Measurements from ENCODE around the gene POU2AF1.
"Not testable (repeated sequence)": the region's sequence is repeated elsewhere in the genome, so short reads cannot be mapped to it uniquely, and the experiment has no call there.

Gene POU2AF1

DNA sequence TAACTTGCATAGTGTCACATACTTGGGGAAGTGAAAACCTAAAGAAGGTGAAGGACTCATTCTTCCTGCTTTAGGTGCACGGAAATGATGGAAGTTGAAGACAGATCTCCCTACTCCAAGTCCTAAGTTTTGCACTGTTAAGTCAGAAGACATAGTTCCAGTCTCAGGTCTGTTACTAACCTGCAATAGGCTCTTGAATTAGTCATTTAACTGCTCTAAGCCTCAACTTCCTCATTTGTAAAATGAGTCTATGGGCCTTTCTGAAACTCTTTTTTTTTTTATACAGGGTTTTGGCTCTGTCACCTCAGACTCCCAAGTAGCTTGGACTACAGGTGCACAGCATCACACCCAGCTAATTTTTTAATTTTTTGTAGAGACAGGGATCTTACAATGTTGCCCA, 30.8 kb upstream of the POU2AF1 start:
- DNase-seq (ENCODE audit: low read depth in 1 of 2, low spot score in 1 of 2): no peak

DNA sequence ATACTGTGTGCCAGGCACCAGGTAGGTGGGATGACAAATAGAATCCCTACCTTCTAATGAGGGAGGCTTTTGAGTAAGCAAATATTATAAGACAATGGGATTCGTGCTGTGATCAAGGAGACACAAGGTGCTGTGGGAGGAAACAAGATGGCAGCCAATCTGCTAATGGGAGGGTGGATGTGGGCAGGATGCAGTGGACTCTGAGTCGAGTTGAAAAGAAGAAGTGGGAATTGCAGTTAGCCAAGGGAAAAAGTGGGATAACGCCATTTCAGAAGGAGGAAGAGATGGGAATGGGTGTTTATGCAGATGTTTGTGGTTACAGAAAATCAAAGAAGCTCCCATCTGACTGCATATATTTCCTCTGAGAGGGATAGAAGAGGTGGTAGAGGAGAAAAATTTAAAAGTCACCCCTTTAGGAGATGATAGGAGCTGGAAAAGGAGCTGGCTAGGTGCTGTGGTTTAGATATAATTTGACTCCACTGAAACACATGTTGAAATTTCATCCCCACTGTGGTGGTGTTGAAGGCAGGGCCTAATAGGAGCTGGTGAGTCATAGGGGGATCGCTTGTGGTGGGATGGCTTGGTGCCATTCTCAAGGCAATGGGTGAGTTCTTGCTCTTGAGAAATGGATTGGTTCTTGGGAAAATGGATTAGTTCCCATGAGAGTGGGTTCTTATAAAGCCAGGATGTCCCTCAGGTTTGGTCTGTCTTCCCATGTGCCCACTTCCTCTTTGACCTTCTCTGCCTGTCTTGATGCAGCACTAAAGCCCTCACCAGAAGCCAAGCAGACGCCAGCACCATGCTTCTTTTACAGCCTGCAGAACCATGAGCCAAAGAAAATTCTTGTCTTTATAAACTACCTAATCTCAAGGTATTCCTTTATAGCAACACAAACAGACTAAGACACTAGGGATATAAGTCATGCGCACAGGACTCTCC, 30.0 kb upstream of the POU2AF1 start:
- no peak for DNase-seq (ENCODE audit: low read depth in 1 of 2, low spot score in 1 of 2)

DNA sequence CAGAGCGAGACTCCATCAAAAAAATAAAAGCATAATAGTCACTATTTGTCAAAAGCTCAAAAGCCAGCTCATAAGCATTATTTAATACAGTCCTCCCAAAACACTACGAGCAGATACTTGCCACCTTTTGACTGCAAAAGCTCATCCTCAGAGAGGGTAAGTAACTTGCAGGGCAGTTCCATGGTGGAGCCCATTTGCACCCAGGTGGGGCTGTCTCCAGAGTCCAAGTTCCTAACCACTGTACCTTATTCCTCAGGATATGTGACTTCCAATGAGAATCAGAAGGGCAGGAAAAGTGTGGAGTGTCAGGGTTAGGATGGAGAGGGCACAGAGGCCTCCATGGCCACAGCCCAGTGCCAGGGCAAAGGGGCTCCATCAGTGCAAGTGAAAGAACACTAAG, 28.6 kb upstream of the POU2AF1 start:
- no peak for DNase-seq (ENCODE audit: low read depth in 1 of 2, low spot score in 1 of 2)

DNA sequence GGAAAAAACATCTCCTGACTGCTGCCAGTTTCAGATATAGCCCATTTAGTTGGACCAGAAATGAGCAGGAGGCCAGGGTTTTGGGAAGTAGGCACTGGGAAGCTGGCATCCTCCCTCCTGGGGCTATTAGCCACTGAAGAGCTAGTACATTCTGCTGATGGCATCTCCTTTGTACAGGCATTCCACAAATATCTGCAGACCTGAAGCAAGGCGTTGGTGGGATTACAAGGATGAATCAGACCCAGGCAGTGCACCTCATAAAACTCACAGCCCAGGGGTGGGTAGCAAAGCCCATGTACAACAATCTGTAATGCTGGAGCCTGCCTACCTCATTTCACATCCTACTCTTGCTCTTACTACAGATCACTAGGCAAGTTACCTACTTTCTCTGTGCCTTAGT, 27.5 kb upstream of the POU2AF1 start:
- DNase-seq (ENCODE audit: low read depth in 1 of 2, low spot score in 1 of 2): no peak

DNA sequence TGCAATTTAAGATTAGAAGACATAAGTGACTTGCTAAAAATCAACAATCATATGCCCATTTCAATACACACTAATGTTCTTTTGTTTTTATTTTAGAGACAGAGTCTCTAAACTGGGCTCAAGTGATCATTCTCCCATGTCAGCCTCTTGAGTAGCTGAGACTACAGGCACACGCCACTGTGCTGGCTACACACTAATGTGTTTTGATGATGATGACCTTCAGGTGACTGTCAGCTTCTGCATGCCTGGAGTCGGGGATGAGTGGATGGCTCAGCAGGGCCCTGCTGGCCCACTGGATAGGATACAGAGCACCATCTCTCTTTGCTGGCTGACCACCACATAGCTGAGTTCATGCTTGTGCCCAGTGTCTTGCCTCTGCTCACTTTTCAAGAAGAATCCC, 27.0 kb upstream of the POU2AF1 start:
- DNase-seq (ENCODE audit: low read depth in 1 of 2, low spot score in 1 of 2): no peak

DNA sequence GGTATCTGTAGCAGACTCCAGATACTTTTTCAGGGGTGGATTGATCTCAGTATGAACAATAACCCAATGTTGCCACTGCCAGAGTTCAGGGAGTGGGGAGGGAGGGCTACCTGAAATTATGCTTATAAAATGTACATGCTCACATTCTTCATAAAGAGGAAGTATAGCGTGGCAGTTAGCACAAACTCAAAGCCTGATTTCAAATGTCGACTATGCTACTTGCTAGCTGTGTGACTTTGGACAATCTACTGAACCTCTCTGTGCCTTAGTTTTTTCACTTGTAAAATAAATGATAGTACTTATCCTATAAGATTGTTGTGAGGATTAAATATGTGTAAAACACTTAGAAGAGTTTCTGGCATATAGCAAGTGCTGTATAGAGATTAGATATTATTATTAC, 26.5 kb upstream of the POU2AF1 start:
- DNase-seq (ENCODE audit: low read depth in 1 of 2, low spot score in 1 of 2): no peak

DNA sequence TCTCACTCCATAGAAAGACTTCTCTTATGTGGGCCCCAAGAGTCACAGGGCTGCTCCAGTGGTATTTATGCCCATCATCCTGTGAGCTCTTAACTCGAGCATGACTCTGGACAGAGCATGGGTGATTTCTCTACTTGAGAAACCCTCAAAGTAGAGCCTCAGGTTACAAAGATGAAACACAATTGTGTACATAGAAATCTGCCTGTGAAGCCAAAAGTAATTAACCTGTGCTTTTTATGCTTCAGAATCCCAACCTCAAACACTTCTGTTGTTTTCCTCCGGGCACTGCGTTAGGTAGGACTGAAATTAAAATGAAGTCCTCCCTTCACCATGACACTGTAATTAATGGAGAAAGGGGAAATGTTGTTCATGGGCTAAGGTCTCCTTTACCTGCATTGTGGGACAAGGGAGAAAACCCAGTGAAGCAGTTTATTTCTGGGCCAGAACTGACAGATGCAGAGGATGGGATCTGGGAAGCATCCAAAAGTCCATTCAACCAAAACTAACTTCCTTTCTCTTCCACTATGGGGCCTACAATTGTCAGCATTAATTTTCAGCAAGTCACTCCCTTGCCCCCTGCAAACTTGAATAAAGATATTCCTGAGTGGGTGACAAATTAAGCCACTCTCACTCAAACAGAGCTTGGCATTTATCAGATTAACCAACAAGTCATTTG, 24.1 kb upstream of the POU2AF1 start:
- no peak for DNase-seq (ENCODE audit: low read depth in 1 of 2, low spot score in 1 of 2)

DNA sequence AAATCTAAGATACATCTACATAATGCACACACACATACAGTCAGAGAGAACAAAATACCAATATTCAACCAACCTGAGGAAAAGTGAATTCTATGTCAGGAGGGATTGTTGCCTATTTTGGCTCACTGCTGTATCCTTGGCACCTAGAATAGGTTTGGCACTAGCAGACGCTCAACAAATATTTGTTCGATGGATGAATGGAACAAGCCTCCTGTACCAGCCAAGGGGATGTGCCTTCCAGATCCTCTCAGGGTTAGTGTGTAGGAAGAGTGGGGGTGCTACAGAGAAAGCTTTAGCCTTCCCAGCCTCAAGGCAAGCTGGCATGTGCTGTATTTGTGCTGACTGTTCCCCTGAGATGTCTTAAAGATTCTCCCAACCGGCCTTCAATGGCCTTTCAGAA, 23.3 kb upstream of the POU2AF1 start:
- no peak for DNase-seq (ENCODE audit: low read depth in 1 of 2, low spot score in 1 of 2)

DNA sequence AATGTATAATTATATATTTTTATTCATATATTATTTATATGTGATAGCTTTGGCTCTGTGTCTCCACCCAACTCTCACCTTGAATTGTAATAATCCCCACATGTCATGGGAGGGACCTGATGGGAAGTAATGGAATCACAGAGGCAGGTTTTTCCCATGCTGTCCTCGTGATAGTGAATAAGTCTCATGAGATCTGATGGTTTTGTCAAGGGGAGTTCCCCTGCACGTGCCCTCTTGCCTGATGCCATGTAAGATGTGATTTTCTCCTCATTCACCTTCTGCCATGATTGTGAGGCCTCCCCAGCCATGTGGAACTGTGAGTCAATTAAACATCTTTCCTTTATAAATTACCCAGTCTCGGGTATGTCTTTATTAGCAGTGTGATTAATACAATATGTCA, 22.9 kb upstream of the POU2AF1 start:
- not testable (repeated sequence) for DNase-seq (ENCODE audit: low read depth in 1 of 2, low spot score in 1 of 2)

DNA sequence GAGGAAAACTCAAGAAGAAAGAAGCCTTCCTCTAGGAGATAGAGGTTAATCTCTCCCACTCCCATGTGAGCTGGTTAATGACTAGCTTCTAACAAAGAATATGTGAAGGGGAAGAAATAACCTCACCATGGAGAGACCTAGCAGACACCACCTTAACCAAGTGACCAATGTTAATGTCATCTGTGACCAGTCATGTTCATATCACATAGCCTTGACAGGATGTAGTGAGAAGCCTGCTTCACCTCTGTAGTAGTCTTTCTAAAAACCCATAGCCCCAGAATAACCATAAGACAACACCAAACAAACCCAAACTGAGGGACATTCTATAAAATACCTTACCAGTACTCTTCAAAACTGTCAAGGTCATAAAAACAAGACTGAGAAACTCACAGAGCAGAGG, 21.5 kb upstream of the POU2AF1 start:
- DNase-seq (ENCODE audit: low read depth in 1 of 2, low spot score in 1 of 2): no peak

DNA sequence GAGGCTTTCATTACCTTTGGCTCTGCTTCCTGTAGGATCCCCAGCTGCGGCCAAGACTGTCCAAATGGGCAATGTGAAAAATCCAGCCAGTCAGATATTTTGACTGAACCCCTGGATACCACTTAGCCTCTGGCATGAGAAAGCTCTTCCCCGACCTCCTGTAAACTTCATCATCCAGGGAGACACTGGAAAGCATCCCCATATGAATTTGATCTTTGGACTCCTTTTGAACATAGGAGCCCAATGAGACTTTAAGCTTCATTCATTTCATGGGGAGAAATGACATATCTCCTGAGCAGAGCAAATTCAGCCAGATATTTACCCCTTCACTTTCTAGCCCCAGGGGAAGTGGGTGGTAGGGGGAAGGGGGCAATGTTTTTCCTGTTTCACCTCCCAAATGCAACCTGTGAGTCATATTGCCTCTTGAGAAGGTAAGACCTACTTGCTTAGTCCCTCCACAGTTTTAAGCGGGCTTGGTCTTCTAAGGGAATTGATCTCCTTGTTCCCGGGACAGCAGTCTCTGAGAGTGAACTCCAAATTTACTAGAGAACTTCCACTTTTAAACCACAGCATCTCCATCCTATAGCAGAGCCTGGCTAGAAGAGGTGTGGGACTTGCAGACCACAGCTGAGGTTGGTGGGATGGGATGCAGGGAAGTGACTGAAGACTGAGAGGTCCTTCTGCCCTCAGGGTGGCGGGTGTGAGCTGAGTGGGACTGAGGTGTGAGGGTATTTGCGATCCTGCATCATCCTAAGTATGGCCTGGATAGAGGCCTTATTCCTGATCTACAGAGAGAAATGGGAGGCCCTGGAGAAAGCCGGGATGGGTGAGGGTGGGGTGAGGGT, 20.3 kb upstream of the POU2AF1 start:
- DNase-seq (ENCODE audit: low read depth in 1 of 2, low spot score in 1 of 2): no peak

DNA sequence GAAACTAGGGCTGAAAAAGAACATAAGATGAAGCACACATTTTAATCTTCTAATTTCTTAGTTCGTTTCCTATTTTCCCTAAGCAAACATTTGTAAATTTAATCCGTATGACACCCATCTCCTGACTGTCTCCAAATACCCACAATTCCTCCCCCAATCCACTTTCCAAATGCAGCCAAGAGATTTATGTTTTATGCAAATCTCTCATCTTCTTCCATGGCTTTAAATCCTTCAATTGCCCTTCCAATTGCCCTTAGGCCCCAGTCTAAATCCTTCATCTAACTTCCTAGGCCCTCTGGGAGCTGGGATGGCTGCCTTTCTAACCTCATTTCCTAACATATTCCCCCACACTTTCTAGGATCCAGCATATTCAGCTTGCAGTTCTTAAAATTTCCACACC, 18.0 kb upstream of the POU2AF1 start:
- DNase-seq (ENCODE audit: low read depth in 1 of 2, low spot score in 1 of 2): no peak

DNA sequence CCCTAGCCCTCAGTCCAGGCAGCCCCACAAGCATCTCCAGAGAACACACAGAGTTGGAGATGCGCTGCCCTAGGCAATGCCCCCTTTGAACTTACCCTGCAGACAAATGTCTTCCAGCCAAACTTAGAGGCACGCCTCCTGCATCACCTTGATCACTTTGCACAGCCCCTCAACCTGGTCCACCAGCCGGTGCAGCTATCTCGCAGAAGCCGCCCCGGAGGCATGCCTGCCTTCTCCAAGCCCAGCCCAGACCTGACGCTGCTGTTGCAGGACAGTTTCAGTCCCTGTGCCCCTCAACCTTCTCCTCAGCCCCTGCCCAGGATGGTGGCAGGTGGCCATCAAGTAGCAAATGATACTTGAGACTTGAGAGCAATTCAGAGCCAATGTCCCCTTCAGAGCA, 16.7 kb upstream of the POU2AF1 start:
- no peak for DNase-seq (ENCODE audit: low read depth in 1 of 2, low spot score in 1 of 2)

DNA sequence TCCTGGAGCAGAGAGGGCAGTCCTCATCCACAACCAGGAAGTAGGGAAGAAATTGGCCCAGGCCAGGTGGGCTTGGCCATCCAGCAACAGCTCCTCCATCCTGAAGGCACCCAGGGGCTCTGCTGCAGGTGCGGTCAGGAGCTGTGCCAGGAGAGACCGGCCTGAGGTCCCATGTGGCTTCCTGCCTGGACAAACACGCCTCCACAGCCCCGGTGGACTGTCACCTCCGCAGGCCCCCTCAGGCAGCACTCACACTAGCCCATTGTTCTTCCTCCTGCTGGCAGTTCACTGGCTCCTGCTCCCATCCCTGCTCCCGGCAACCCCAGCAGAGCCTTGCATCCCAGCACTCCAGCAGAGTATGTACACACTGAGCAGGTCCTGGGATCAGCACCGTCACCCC, 16.0 kb upstream of the POU2AF1 start:
- no peak for DNase-seq (ENCODE audit: low read depth in 1 of 2, low spot score in 1 of 2)

DNA sequence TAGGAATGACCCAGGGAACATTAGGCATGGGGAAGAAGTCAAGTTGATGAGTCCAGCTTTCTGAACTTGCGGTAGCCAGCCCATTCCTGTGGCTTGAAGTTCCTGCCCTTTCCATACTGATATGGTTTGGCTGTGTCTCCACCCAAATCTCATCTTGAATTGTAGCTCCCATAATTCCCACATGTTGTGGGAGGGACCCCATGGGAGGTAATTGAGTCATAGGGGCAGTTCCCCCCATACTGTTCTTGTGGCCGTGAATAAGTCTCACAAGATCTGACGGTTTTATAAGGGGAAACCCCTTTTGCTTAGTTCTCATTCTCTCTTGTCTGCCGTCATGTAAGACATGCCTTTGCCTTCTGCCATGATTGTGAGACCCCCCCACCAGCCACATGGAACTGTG, 15.1 kb upstream of the POU2AF1 start:
- not testable (repeated sequence) for DNase-seq (ENCODE audit: low read depth in 1 of 2, low spot score in 1 of 2)

DNA sequence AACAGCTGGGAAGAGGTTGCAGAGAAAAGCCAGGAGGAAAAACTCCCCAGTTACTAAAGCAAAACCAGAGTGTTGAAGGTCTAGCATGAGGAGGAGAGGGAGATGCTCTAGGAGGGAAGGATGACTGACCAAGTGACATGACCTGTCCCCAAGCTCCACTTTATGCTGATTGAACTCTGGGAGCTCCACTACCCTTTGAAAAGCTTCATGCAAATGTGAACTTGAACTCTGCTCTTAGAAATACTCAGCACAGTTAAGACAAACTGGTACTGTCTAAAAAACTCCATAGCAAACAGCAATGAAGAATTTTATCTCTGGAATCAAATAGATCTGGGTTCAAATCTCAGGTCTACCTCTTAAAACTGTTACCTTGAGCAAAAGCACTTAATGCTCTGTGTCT, 14.5 kb upstream of the POU2AF1 start:
- DNase-seq (ENCODE audit: low read depth in 1 of 2, low spot score in 1 of 2): no peak

DNA sequence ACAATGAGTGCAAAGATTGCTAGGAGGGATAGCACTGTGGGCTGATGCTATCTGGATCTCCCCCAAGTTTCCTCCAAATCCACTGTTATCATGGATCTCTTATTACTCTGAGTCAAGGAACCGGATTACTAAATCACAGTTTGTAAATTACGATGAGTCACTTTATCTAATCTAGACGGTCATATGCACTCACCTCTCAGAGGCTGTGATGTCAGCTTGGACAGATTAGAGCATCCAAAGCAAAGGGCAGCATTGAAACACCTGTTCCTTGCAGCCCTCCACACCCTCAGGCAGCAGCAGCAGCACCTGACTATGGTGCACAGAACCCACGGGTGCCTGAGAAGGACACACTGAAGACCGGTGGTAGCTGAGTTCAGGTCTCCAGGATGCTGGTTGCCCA, 14.0 kb upstream of the POU2AF1 start:
- no peak for DNase-seq (ENCODE audit: low read depth in 1 of 2, low spot score in 1 of 2)

DNA sequence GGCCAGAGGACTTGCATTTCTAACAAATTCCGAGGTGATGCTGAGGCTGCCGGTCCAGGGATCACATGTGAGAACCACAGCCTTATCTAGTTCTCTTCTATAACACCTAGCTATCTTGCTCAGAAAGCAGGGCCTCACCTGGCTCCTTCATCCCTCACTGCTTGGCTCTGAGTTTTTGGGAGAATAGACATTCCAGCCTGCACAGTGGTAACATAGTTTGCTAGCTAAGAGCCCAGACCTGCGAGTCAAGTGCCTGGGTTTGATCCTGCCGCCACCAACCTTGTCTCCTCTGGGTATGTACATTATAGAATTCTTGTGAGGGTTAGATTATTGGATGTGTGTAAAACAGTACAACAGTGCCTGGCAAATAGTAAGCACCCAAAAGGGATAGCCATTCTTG, 13.5 kb upstream of the POU2AF1 start:
- DNase-seq (ENCODE audit: low read depth in 1 of 2, low spot score in 1 of 2): no peak

DNA sequence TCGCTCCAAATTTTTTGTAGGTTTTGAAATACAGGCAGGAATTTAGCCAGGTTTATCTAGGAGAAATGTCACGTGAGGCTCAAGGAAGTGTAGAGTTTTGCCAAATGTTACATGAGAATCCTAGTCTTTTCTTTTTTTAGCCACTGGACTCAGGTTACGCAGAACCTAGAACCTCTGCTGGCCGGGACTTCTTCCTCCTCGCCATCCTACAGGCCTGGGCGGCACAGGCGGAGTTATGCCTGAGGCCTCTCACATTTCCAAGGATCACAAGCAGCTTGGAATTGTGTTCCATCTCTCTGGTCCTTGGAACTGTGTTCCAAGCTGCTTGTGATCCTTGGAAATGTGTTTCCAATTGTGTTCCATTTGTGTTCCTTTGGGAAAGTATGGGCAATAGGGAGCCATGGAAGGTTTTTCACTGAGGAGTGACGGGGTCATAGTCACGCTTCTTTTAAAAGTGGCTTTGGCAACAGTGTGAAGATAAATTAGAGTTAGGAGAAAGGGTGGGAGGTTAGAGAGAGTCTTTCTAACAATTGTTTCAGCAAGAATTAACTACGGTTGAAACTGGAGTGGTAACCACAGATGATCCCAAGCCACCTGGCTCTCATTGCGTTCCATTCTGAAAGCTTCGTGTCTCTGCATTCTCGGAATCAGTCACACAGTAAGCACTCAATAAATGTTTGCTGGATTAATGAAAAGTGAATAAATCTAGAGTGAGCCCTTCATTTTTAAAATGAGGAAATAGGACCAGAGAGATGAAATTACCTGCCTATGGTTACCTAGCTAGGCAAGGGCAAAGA, 12.5 kb upstream of the POU2AF1 start:
- DNase-seq (ENCODE audit: low read depth in 1 of 2, low spot score in 1 of 2): no peak

DNA sequence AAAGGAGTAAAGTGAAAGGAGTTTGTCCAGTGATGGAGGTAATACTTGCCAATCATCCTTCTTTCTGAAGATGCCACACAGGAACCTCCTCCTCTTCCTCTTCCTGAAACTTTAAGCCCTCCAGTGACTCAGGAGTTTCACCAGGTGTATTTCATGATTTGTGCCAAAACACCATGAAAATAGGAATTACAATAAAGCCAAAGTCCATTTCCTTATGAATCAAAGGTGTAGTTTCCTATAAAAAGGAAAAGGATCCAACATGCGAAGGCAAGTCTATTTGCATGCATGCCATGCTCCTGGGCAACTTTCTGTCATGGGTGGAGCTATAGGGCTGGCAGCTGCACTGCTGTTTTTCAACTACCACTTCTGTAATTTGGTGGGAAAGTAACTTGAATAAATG, 9.8 kb upstream of the POU2AF1 start:
- DNase-seq (ENCODE audit: low read depth in 1 of 2, low spot score in 1 of 2): no peak

DNA sequence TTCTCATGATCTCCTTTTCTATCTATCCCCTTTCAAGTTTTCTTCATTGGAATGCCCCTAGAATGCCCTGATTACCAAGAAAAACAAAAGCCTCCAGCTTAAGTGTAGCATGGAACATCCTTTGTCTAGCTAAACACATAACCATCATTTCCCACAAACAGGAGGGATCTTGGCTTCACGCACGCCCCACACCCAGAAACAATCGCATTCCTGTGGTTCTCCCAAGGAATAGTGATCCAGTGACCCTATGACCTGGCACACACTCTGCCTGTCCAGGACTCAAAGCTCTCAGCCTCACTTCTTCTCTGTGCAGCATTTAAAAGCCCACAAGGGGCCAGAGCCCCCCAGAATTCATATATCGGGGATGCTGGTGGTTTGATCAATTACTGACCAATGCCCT, 9.3 kb upstream of the POU2AF1 start:
- DNase-seq (ENCODE audit: low read depth in 1 of 2, low spot score in 1 of 2): no peak

All from activated T-helper 1 cell treated with anti-CD3 and anti-CD28 coated beads, Interleukin-2, amount 50 U/mL, for 16 hours (primary cell).